SK-N-SH (cell line): Measurements from ENCODE around the gene FCRL5. TPM values are rescaled to one million over a fixed set of nuclear protein-coding genes. Genes with fewer than 3 reads are reported as not detected.

Experiments
- CTCF ChIA-PET: fragments of 300-600, 350-600 bp; formaldehyde crosslinking; extraction: SDS; loops from one replicate; lab custom pipeline; 2021; lab: Yijun Ruan, JAX
- POLR2A ChIA-PET: fragments of 350-600 bp; sonication (Branson Sonifier 250); formaldehyde crosslinking; extraction: SDS; loops from one replicate; lab custom pipeline; 2020; ENCODE audit warnings: antibody characterized with exemption, inconsistent platforms; lab: Yijun Ruan, JAX
- DNase-seq: peaks from one replicate; pipeline ENCODE4 v3.0.0; 2012
- H2AFZ ChIP-seq: fragments of 200-600 bp; sonication (generic); 2 replicates; pipeline ENCODE4 v1.8.1; 2016; ENCODE audit warnings: antibody characterized with exemption, mild to moderate bottlenecking, low read depth
- H3F3A ChIP-seq: fragments of 200-600 bp; sonication (generic); replicated peaks from 2 replicates; pipeline ENCODE3; 2016; ENCODE audit warnings: antibody characterized with exemption, mild to moderate bottlenecking; ENCODE audit not compliant: insufficient read depth
- H3K27ac ChIP-seq, 2 experiments: fragments of 200-500 bp in 1 of 2; fragments of 200-600 bp in 1 of 2; sonication (Bioruptor generic) in 1 of 2; sonication (generic), shearing (Covaris generic) in 1 of 2; 2 replicates each; pipeline versions ENCODE4 v1.5.1 to v1.6.1; 2014 to 2016; ENCODE audit warnings: low read depth in 2 of 2, inconsistent platforms in 1 of 2, low read length in 1 of 2, mild to moderate bottlenecking in 1 of 2, mixed read lengths in 1 of 2
- H3K27me3 ChIP-seq: fragments of 200-600 bp; sonication (generic), shearing (Covaris generic); 2 replicates; pipeline ENCODE4 v1.6.1; 2016; ENCODE audit warnings: mixed run types; ENCODE audit not compliant: insufficient read depth
- H3K36me3 ChIP-seq, 2 experiments: fragments of 200-500 bp in 1 of 2; fragments of 200-600 bp in 1 of 2; sonication (Bioruptor generic) in 1 of 2; sonication (generic) in 1 of 2; replicated peaks in 1 of 2; 2 replicates each; pipeline versions ENCODE3 to v1.5.1; 2014 to 2016; ENCODE audit warnings: low read length in 1 of 2, mild to moderate bottlenecking in 1 of 2; ENCODE audit not compliant: insufficient read depth in 2 of 2, control insufficient read depth in 1 of 2
- H3K4me1 ChIP-seq, 2 experiments: fragments of 200-500 bp in 1 of 2; fragments of 200-600 bp in 1 of 2; sonication (Bioruptor generic) in 1 of 2; sonication (generic), shearing (Covaris generic) in 1 of 2; 2 replicates each; pipeline versions ENCODE4 v1.5.1 to v1.6.1; 2014 to 2016; ENCODE audit warnings: low read depth in 1 of 2, low read length in 1 of 2, mixed run types in 1 of 2; ENCODE audit not compliant: insufficient read depth in 2 of 2, control insufficient read depth in 1 of 2
- H3K4me2 ChIP-seq: fragments of 200-600 bp; sonication (generic), shearing (Covaris generic); 2 replicates; pipeline ENCODE4 v1.6.1; 2017; ENCODE audit warnings: mixed run types
- H3K4me3 ChIP-seq, 2 experiments: fragments of 200-500 bp in 1 of 2; fragments of 200-600 bp in 1 of 2; sonication (Bioruptor generic) in 1 of 2; sonication (generic), shearing (Covaris generic) in 1 of 2; 2 replicates each; pipeline versions ENCODE4 v1.5.1 to v1.8.1; 2014 to 2016; ENCODE audit warnings: low read depth in 2 of 2, inconsistent platforms in 1 of 2, low read length in 1 of 2, mild to moderate bottlenecking in 1 of 2, mixed read lengths in 1 of 2, moderate library complexity in 1 of 2
- H3K79me2 ChIP-seq: fragments of 200-600 bp; sonication (generic); 2 replicates; pipeline ENCODE4 v1.8.1; 2017; ENCODE audit warnings: mild to moderate bottlenecking; ENCODE audit not compliant: insufficient read depth
- H3K9ac ChIP-seq: fragments of 200-600 bp; sonication (generic); 2 replicates; pipeline ENCODE4 v1.6.1; 2017; ENCODE audit warnings: mixed run types
- H3K9me2 ChIP-seq: fragments of 200-600 bp; sonication (generic); 2 replicates; pipeline ENCODE4 v1.6.1; 2017; ENCODE audit warnings: mixed run types
- H3K9me3 ChIP-seq: fragments of 200-600 bp; sonication (generic); 2 replicates; pipeline ENCODE4 v1.6.1; 2017; ENCODE audit warnings: mixed run types, mild to moderate bottlenecking, moderate library complexity
- H4K20me1 ChIP-seq: fragments of 200-600 bp; sonication (generic); 2 replicates; pipeline ENCODE4 v1.6.1; 2017; ENCODE audit warnings: mild to moderate bottlenecking, mixed run types; ENCODE audit not compliant: insufficient read depth
- CHD2 ChIP-seq: fragments of 150-350 bp; IDR thresholded peaks from 2 replicates; pipeline ENCODE4 v1.6.1; 2018; ENCODE audit warnings: low read length; ENCODE audit not compliant: partially characterized antibody
- ELF1 ChIP-seq: IDR thresholded peaks from 2 replicates; pipeline ENCODE4 v1.4.0; 2012
- EP300 ChIP-seq, 2 experiments: IDR thresholded peaks; 2 replicates each; pipeline versions ENCODE4 v1.4.0 to v1.6.1; 2012; ENCODE audit warnings: borderline replicate concordance in 1 of 2, low read depth in 1 of 2, low read length in 1 of 2
- FOSL2 ChIP-seq: IDR thresholded peaks from 2 replicates; pipeline ENCODE4 v1.4.0; 2012; ENCODE audit warnings: low read depth, mild to moderate bottlenecking, moderate library complexity, borderline replicate concordance
- FOXJ3 ChIP-seq: sonication (generic); formaldehyde crosslinking; IDR thresholded peaks from 2 replicates; pipeline ENCODE4 v1.5.1; 2020; ENCODE audit warnings: mild to moderate bottlenecking, missing genetic modification reagents
- GABPA ChIP-seq: IDR thresholded peaks from 2 replicates; pipeline ENCODE4 v1.4.0; 2012; ENCODE audit warnings: low read depth, mild to moderate bottlenecking
- IRF3 ChIP-seq: fragments of 150-350 bp; IDR thresholded peaks from 2 replicates; pipeline ENCODE4 v1.6.1; 2016; ENCODE audit warnings: mild to moderate bottlenecking, low read depth, low read length
- JUND ChIP-seq: IDR thresholded peaks from 2 replicates; pipeline ENCODE4 v1.4.0; 2012
- MAX ChIP-seq: IDR thresholded peaks from 2 replicates; pipeline ENCODE4 v1.4.0; 2012; ENCODE audit warnings: low read depth
- MXI1 ChIP-seq: IDR thresholded peaks from 2 replicates; pipeline ENCODE4 v1.6.1; 2012; ENCODE audit warnings: mild to moderate bottlenecking, low read depth, low read length, improper control_type of control experiment
- NFIC ChIP-seq: IDR thresholded peaks from 2 replicates; pipeline ENCODE4 v1.4.0; 2012; ENCODE audit warnings: borderline replicate concordance
- PBX3 ChIP-seq: IDR thresholded peaks from 2 replicates; pipeline ENCODE4; 2012
- POLR2AphosphoS5 ChIP-seq: IDR thresholded peaks from 2 replicates; pipeline ENCODE4 v1.6.1; 2012; ENCODE audit warnings: low read depth, low read length
- RAD21 ChIP-seq: IDR thresholded peaks from 2 replicates; pipeline ENCODE4 v1.6.1; 2012; ENCODE audit warnings: mild to moderate bottlenecking, low read length
- RCOR1 ChIP-seq: fragments of 150-350 bp; IDR thresholded peaks from 2 replicates; pipeline ENCODE4 v1.6.1; 2017; ENCODE audit warnings: antibody characterized with exemption, low read length
- RXRA ChIP-seq: IDR thresholded peaks from 2 replicates; pipeline ENCODE4 v1.4.0; 2012; ENCODE audit warnings: low read depth, mild to moderate bottlenecking, borderline replicate concordance
- SIN3A ChIP-seq: IDR thresholded peaks from 2 replicates; pipeline ENCODE4 v1.6.1; 2012; ENCODE audit warnings: low read depth, mild to moderate bottlenecking, low read length, moderate library complexity, borderline replicate concordance
- TEAD4 ChIP-seq: IDR thresholded peaks from 2 replicates; pipeline ENCODE4 v1.4.0; 2012; ENCODE audit warnings: mild to moderate bottlenecking, borderline replicate concordance; ENCODE audit not compliant: insufficient read depth
- YY1 ChIP-seq: IDR thresholded peaks from 2 replicates; pipeline ENCODE4 v1.4.0; 2012; ENCODE audit warnings: low read depth, mild to moderate bottlenecking
- ZBTB33 ChIP-seq: IDR thresholded peaks from 2 replicates; pipeline ENCODE4 v1.4.0; 2012; ENCODE audit warnings: low read depth, borderline replicate concordance
- WGBS: methylation state at CpG from one replicate; pipeline ENCODE4 v1.1.6; 2017; ENCODE audit warnings: low lambda C conversion rate; 5-methylcytosine and 5-hydroxymethylcytosine counted together
- polyA plus RNA-seq, 3 experiments: library from polyadenylated mRNA; depleted of rRNA; stranded (reverse); fragments of >200 nt; gene quantifications; 2 replicates each; pipeline ENCODE4 v1.2.3, GENCODE V29; 2012
- TF ChIP-seq, protein P1 (sequence below): IDR thresholded peaks from 2 replicates; pipeline ENCODE4 v1.6.1; 2012; ENCODE audit warnings: mild to moderate bottlenecking, low read depth, low read length, moderate library complexity

FCRL5 gene
- polyA plus RNA-seq, 1 of the 3 experiments (the other 2 are of a cell fraction), result not detected

- H3K9ac ChIP-seq, result no peak overlapping the region
- H3K4me1 ChIP-seq, result no peaks in the 10 kb centered on the region
- no peaks in the 10 kb centered on the region for H4K20me1 ChIP-seq
- H2AFZ ChIP-seq, result no peak overlapping the region
- peaks cover 6% of the 10 kb centered on the region; the same call in 1 of the 2 replicates for H3K27me3 ChIP-seq
- no peaks in the 10 kb centered on the region for H3F3A ChIP-seq
- no peak overlapping the region for H3K4me2 ChIP-seq
- no peaks in the 10 kb centered on the region for H3K36me3 ChIP-seq
- no peaks in the 10 kb centered on the region for H3K79me2 ChIP-seq
- H3K4me3 ChIP-seq, result no peak overlapping the region
- ChIA-PET CTCF (interaction anchor here (1.4 kb wide), 1 partner anchor 41 kb away, joined by 5 read pairs; no protein-coding TSS in a partner anchor), POLR2A (no interaction called here)
- no peak overlapping the region for H3K27ac ChIP-seq
- H3K9me2 ChIP-seq, result no peaks in the 10 kb centered on the region
- H3K9me3 ChIP-seq, result no peaks in the 10 kb centered on the region
- TF ChIP-seq SIN3A, result no peak
- TF ChIP-seq TEAD4, result no peak
- no peak for TF ChIP-seq RAD21
- no peak for TF ChIP-seq MAX
- no peak for TF ChIP-seq EP300 (IDR thresholded peaks at IDR 0.05; ENCODE audit: borderline replicate concordance in 1 of 2, low read depth in 1 of 2, low read length in 1 of 2)
- TF ChIP-seq RXRA, result no peak
- no peak for TF ChIP-seq JUND
- TF ChIP-seq GABPA, result no peak
- TF ChIP-seq MXI1, result no peak
- TF ChIP-seq CHD2, result no peak
- TF ChIP-seq, protein P1, sequence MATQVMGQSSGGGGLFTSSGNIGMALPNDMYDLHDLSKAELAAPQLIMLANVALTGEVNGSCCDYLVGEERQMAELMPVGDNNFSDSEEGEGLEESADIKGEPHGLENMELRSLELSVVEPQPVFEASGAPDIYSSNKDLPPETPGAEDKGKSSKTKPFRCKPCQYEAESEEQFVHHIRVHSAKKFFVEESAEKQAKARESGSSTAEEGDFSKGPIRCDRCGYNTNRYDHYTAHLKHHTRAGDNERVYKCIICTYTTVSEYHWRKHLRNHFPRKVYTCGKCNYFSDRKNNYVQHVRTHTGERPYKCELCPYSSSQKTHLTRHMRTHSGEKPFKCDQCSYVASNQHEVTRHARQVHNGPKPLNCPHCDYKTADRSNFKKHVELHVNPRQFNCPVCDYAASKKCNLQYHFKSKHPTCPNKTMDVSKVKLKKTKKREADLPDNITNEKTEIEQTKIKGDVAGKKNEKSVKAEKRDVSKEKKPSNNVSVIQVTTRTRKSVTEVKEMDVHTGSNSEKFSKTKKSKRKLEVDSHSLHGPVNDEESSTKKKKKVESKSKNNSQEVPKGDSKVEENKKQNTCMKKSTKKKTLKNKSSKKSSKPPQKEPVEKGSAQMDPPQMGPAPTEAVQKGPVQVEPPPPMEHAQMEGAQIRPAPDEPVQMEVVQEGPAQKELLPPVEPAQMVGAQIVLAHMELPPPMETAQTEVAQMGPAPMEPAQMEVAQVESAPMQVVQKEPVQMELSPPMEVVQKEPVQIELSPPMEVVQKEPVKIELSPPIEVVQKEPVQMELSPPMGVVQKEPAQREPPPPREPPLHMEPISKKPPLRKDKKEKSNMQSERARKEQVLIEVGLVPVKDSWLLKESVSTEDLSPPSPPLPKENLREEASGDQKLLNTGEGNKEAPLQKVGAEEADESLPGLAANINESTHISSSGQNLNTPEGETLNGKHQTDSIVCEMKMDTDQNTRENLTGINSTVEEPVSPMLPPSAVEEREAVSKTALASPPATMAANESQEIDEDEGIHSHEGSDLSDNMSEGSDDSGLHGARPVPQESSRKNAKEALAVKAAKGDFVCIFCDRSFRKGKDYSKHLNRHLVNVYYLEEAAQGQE, result no peak
- TF ChIP-seq FOXJ3 (CRISPR knock-in tag), result no peak
- no peak for TF ChIP-seq IRF3
- no peak for DNase-seq
Observed at GRCh38 chr1:157539568-157539967, 12.7 kb downstream of the FCRL5 start.

DNA sequence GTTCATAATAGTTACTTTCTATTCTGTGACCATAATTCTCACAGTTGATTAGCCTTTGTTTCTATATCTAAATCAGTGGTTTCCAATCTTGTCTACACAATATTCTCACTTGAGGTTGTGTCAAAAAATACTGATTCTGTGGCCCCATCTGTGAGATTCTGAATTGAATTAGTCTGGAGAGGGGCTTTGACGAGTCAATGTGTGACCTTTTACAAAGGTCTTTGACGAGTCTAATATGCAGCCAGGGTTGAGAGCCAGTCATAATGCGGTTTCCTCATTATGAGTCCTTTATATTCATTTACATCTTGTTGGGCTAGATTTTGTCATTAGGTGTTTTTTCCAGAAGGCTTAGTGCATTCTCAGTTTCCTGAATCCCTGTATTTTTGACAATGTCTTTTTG lies 19.7 kb downstream of the FCRL5 start:
- H3K27ac ChIP-seq, result no peak overlapping the region
- no peaks in the 10 kb centered on the region for H3K79me2 ChIP-seq
- no peaks in the 10 kb centered on the region for H3K27me3 ChIP-seq
- no peak overlapping the region for H3K9ac ChIP-seq
- no peak overlapping the region for H3K4me2 ChIP-seq
- H3K9me2 ChIP-seq, result no peaks in the 10 kb centered on the region
- H4K20me1 ChIP-seq, result no peaks in the 10 kb centered on the region
- ChIA-PET POLR2A (no interaction called here), CTCF (interaction anchor here (2.2 kb wide), 1 partner anchor 48 kb away, joined by 6 read pairs; no protein-coding TSS in a partner anchor)
- H3K9me3 ChIP-seq, result no peaks in the 10 kb centered on the region
- no peaks in the 10 kb centered on the region for H3K4me1 ChIP-seq
- DNase-seq, result no peak
- H3K4me3 ChIP-seq, result no peak overlapping the region
- WGBS, result 1% methylated on average over 3 of the region's 3 CpGs
- H3F3A ChIP-seq, result no peaks in the 10 kb centered on the region
- H2AFZ ChIP-seq, result no peak overlapping the region
- no peaks in the 10 kb centered on the region for H3K36me3 ChIP-seq
- TF ChIP-seq GABPA (no peak), FOSL2 (no peak), ZBTB33 (no peak), YY1 (no peak), NFIC (no peak), RAD21 (no peak), SIN3A (no peak), JUND (no peak), RCOR1 (no peak), MAX (no peak), POLR2AphosphoS5 (no peak), ELF1 (no peak), PBX3 (no peak)
